Activated T-cell treated with anti-CD3 and anti-CD28 coated beads, Interleukin-2, amount 50 U/mL, for 24 hours (primary cell): ENCODE results near the gene NRG2.

Source experiments
- DNase-seq: peaks from one replicate; pipeline ENCODE4 v3.0.0-alpha.2; 2020
- H3K27ac Mint-ChIP-seq: 2 replicates; pipeline ENCODE4 v1.8.0; 2020; ENCODE audit warnings: mild to moderate bottlenecking, mixed read lengths
- H3K27me3 Mint-ChIP-seq: 2 replicates; pipeline ENCODE4 v1.8.0; 2020; ENCODE audit warnings: mixed read lengths
- H3K36me3 Mint-ChIP-seq: 2 replicates; pipeline ENCODE4 v1.8.0; 2020; ENCODE audit warnings: low read depth, mixed read lengths
- H3K4me1 Mint-ChIP-seq: 2 replicates; pipeline ENCODE4 v1.8.0; 2020; ENCODE audit warnings: low read depth, mixed read lengths
- H3K4me3 Mint-ChIP-seq: 2 replicates; pipeline ENCODE4 v1.8.0; 2020; ENCODE audit warnings: mild to moderate bottlenecking, moderate library complexity, mixed read lengths
- H3K9me3 Mint-ChIP-seq: 2 replicates; pipeline ENCODE4 v1.8.0; 2020; ENCODE audit warnings: mixed read lengths

The NRG2 gene

GRCh38 chr5:139960723-139961383 lies 82.2 kb downstream of the NRG2 start:
- H3K4me3 Mint-ChIP-seq, result no peak overlapping the region
- H3K9me3 Mint-ChIP-seq, result no peaks in the 10 kb centered on the region
- no peaks in the 10 kb centered on the region for H3K36me3 Mint-ChIP-seq
- DNase-seq, result no peak
- H3K27ac Mint-ChIP-seq, result no peak overlapping the region
- H3K4me1 Mint-ChIP-seq, result no peaks in the 10 kb centered on the region
- H3K27me3 Mint-ChIP-seq, result peaks cover 3% of the 10 kb centered on the region

DNA sequence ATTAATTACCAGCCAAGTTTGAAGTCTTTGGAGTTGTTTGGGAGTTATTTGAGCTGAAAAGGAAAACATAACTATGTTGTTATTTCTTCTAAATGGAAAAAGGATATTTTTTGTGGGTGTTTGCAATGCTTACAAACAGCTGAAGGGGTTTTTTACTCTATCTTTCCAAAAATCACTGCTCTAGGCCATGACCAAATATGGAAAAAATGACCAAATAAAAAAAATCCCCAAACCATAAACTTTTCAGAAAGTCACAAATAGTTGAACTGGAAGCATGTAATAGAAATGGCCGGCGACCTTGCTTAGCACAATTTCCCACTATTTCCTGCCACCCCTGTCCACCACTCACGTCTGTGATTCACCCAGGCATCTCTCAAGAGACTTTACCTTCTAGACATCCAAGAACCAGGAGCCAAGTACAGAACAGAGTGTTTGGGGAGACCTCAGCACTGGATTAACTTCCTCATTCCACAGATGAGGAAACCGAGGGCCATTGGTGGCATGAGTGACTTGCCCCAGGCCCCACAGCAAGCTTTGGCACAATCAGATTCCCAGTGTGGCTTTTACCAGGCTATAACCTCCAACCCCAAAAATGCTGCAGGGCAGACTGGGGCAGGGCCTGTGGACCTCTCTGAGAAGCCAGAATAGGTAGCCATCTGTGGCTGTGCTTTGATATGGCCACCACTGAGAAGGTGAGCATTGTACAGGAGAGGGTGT lies 84.5 kb downstream of the NRG2 start:
- Mint-ChIP-seq H3K36me3 (no peaks in the 10 kb centered on the region), H3K4me1 (no peaks in the 10 kb centered on the region), H3K9me3 (no peaks in the 10 kb centered on the region), H3K27ac (no peak overlapping the region), H3K27me3 (peaks cover 5% of the 10 kb centered on the region), H3K4me3 (no peak overlapping the region)
- no peak for DNase-seq

- Mint-ChIP-seq H3K27me3 (peaks cover 12% of the 10 kb centered on the region), H3K4me1 (no peaks in the 10 kb centered on the region), H3K36me3 (no peaks in the 10 kb centered on the region), H3K27ac (no peak overlapping the region), H3K9me3 (no peaks in the 10 kb centered on the region), H3K4me3 (no peak overlapping the region)
- DNase-seq, result no peak
These were observed 86.8 kb downstream of the NRG2 start for GRCh38 chr5:139956342-139956741.

DNA sequence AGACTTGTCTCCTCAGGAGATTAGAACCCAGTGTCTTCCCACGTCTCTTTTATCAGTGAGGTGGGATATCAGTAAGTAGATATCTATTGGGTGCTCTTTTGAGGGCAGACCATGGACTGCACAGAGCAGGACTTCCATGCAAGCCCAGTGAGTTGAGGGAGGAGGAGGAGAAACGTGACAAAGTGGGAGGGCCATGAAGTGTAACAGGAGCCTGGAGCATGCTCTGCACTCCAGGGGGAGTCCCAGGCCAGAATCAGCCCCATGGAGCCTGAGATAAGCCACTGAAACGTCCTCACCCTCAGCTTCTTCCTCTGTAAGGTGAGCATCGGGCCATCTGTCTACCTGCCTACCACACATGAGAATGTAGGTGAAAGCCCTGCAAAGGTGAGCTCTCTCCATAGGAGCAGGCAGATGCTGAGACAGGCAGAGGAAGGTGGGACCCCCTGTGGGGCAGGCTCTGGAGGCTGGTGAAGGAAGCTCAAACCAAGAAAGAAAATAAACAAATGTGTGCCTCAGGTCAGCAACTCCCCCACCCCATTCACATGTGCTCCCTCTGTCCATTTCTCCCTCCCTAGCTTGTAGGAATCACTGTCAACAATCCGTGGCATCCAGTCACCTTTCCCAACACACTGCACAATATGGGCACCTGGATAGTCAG lies 87.4 kb downstream of the NRG2 start:
- no peak for DNase-seq
- H3K36me3 Mint-ChIP-seq, result no peaks in the 10 kb centered on the region
- no peaks in the 10 kb centered on the region for H3K4me1 Mint-ChIP-seq
- peaks cover 16% of the 10 kb centered on the region for H3K27me3 Mint-ChIP-seq
- no peak overlapping the region for H3K27ac Mint-ChIP-seq
- H3K4me3 Mint-ChIP-seq, result no peak overlapping the region
- H3K9me3 Mint-ChIP-seq, result no peaks in the 10 kb centered on the region

GRCh38 chr5:139955053-139955605 lies 88.0 kb downstream of the NRG2 start:
- H3K4me3 Mint-ChIP-seq, result no peak overlapping the region
- H3K4me1 Mint-ChIP-seq, result no peaks in the 10 kb centered on the region
- no peak for DNase-seq
- no peak overlapping the region for H3K27ac Mint-ChIP-seq
- H3K9me3 Mint-ChIP-seq, result no peaks in the 10 kb centered on the region
- H3K36me3 Mint-ChIP-seq, result no peaks in the 10 kb centered on the region
- peaks cover 21% of the 10 kb centered on the region for H3K27me3 Mint-ChIP-seq

DNA sequence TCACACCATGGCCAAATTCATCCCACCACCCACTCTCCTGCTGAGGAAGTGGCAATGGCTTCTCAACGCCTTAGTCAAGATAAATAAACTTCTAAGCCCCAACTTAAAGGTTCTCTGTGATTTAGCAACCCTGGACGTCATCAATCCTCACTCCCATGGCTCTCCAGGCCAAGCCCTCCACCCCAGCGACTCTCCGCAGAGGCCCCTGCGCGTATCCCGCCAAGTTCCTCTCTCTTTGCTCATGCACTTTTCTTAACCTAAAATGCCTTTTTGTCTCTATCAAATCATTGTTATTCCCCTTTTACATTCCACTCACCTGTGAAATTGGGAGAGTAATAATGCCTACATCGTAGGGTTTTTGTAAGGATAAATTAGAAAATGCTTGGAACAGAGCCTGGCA lies 88.6 kb downstream of the NRG2 start:
- H3K27me3 Mint-ChIP-seq, result peaks cover 24% of the 10 kb centered on the region
- no peaks in the 10 kb centered on the region for H3K4me1 Mint-ChIP-seq
- H3K9me3 Mint-ChIP-seq, result no peaks in the 10 kb centered on the region
- H3K4me3 Mint-ChIP-seq, result no peak overlapping the region
- no peak for DNase-seq
- no peak overlapping the region for H3K27ac Mint-ChIP-seq
- no peaks in the 10 kb centered on the region for H3K36me3 Mint-ChIP-seq

GRCh38 chr5:139954022-139954421 lies 89.1 kb downstream of the NRG2 start:
- no peaks in the 10 kb centered on the region for H3K4me1 Mint-ChIP-seq
- DNase-seq, result no peak

DNA sequence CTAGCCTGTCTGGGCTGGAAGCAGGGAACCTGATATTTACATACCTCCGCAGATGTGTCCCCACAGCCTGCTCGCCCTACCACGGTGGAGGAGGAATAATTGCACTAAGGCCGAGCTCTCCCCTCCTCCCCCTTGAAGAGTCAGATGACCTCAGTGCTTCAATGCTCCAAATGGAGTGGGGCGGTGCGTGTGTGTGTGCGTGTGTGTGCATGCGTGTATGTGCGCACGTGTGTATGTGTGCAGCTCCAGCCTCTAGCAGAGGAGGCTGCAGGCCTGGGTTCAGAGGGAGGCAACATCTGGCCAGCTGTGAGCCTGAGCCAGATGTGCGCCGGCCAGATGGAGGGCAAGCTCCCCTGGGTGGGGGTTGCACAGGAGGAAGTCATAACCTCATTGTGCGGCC lies 90.5 kb downstream of the NRG2 start:
- peaks cover 37% of the 10 kb centered on the region for H3K27me3 Mint-ChIP-seq
- no peaks in the 10 kb centered on the region for H3K9me3 Mint-ChIP-seq
- H3K4me3 Mint-ChIP-seq, result no peak overlapping the region
- no peak overlapping the region for H3K27ac Mint-ChIP-seq
- H3K4me1 Mint-ChIP-seq, result no peaks in the 10 kb centered on the region
- no peaks in the 10 kb centered on the region for H3K36me3 Mint-ChIP-seq
- DNase-seq, result no peak

More at GRCh38 chr5:139954022-139954421, 89.1 kb downstream of the NRG2 start:
- peaks cover 25% of the 10 kb centered on the region for H3K27me3 Mint-ChIP-seq
- H3K36me3 Mint-ChIP-seq, result no peaks in the 10 kb centered on the region
- no peaks in the 10 kb centered on the region for H3K9me3 Mint-ChIP-seq
- no peak overlapping the region for H3K4me3 Mint-ChIP-seq
- H3K27ac Mint-ChIP-seq, result no peak overlapping the region

- Mint-ChIP-seq H3K27ac (no peak overlapping the region), H3K9me3 (no peaks in the 10 kb centered on the region), H3K4me1 (no peaks in the 10 kb centered on the region), H3K4me3 (no peak overlapping the region), H3K27me3 (peaks cover 41% of the 10 kb centered on the region), H3K36me3 (no peaks in the 10 kb centered on the region)
- no peak for DNase-seq
These were observed 91.1 kb downstream of the NRG2 start for GRCh38 chr5:139951983-139952382.

- Mint-ChIP-seq H3K27ac (no peak overlapping the region), H3K9me3 (no peaks in the 10 kb centered on the region), H3K4me1 (no peaks in the 10 kb centered on the region), H3K27me3 (peaks cover 45% of the 10 kb centered on the region), H3K4me3 (no peak overlapping the region), H3K36me3 (no peaks in the 10 kb centered on the region)
- DNase-seq, result no peak
These were observed 91.7 kb downstream of the NRG2 start for GRCh38 chr5:139951296-139951924.

- Mint-ChIP-seq H3K9me3 (no peaks in the 10 kb centered on the region), H3K4me1 (no peaks in the 10 kb centered on the region), H3K27ac (no peak overlapping the region), H3K27me3 (peaks cover 52% of the 10 kb centered on the region), H3K4me3 (no peak overlapping the region), H3K36me3 (no peaks in the 10 kb centered on the region)
- DNase-seq, result no peak
These were observed 92.7 kb downstream of the NRG2 start for GRCh38 chr5:139950436-139950835.

DNA sequence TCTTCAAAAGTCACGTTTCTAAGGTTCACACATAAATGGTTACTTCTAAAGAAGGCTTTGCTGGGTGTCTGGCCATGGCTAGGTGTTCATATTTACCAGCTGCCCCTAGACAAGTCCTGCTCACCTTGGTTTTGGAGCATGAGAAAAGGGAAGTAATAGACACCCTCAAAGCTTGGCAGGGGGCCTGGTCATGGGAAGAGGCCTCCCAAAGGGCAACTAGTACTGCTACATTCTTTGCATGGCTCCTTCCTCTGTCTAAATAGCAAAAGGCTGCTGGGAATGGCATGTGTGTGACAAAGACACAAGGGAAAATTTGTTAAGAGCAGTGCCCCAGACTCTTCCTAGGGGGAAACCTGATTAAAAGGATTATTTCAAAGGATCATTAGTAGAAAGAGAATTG lies 93.4 kb downstream of the NRG2 start:
- H3K4me3 Mint-ChIP-seq, result no peak overlapping the region
- DNase-seq, result no peak
- no peak overlapping the region for H3K27ac Mint-ChIP-seq
- H3K9me3 Mint-ChIP-seq, result no peaks in the 10 kb centered on the region
- no peaks in the 10 kb centered on the region for H3K4me1 Mint-ChIP-seq
- peaks cover 57% of the 10 kb centered on the region for H3K27me3 Mint-ChIP-seq
- H3K36me3 Mint-ChIP-seq, result no peaks in the 10 kb centered on the region

DNA sequence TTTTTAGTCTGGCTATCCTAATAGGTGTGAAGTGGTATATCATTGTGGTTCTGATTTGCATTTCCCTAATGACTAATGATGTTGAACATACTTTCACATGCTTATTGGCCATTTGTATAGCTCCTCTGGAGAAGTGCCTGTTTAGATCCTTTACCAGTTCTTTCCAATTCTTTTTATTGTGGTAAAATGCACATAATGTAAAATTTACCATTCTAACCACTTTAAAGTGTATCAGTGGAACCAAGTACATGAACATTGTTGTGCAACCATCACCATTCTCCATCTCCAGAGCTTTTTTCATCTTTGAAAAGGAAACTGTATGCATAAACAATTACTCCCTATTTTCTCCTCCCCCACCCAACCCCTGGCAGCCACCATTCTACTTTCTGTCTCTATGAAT lies 95.4 kb downstream of the NRG2 start:
- Mint-ChIP-seq H3K4me1 (no peaks in the 10 kb centered on the region), H3K4me3 (no peak overlapping the region), H3K27me3 (peaks cover 63% of the 10 kb centered on the region), H3K27ac (no peak overlapping the region), H3K36me3 (no peaks in the 10 kb centered on the region), H3K9me3 (no peaks in the 10 kb centered on the region)
- no peak for DNase-seq

- H3K4me1 Mint-ChIP-seq, result no peaks in the 10 kb centered on the region
- no peaks in the 10 kb centered on the region for H3K36me3 Mint-ChIP-seq
- DNase-seq, result no peak
- peaks cover 5% of the 10 kb centered on the region for H3K9me3 Mint-ChIP-seq
- H3K27me3 Mint-ChIP-seq, result peaks cover 65% of the 10 kb centered on the region
- H3K4me3 Mint-ChIP-seq, result no peak overlapping the region
- no peak overlapping the region for H3K27ac Mint-ChIP-seq
These were observed 96.7 kb downstream of the NRG2 start for GRCh38 chr5:139946440-139946839.
